HL-60 (cell line): ENCODE results near the gene SLC41A3.
A peak's percentile ranks its signal among the peaks of the same experiment; 100 is the strongest.

Experiments used
- DNase-seq, 2 experiments: peaks; one replicate each; pipeline ENCODE4 v3.0.0-alpha.2; 2010 to 2020; ENCODE audit warnings: low read depth in 1 of 2, low spot score in 1 of 2
- H3K27ac ChIP-seq: fragments of 250-450 bp; sonication (Bioruptor Pico); replicated peaks from 2 replicates; pipeline ENCODE4 v1.5.1; 2020; ENCODE audit warnings: mild to moderate bottlenecking, moderate library complexity
- H3K27me3 ChIP-seq: fragments of 250-450 bp; sonication (Bioruptor Pico); 2 replicates; pipeline ENCODE4 v1.5.1; 2021; ENCODE audit warnings: mild to moderate bottlenecking, moderate library complexity; ENCODE audit not compliant: insufficient read depth, poor library complexity, severe bottlenecking
- H3K4me3 ChIP-seq: replicated peaks from 2 replicates; pipeline ENCODE4 v1.5.1; 2011; ENCODE audit warnings: mild to moderate bottlenecking, control low read depth, low read length; ENCODE audit not compliant: insufficient read depth
- GABPA ChIP-seq: IDR thresholded peaks from 2 replicates; pipeline ENCODE4 v1.6.1; 2012; ENCODE audit warnings: low read depth
- POLR2AphosphoS5 ChIP-seq: IDR thresholded peaks from 2 replicates; pipeline ENCODE4 v1.6.1; 2012; ENCODE audit warnings: low read depth
- SPI1 ChIP-seq: IDR thresholded peaks from 2 replicates; pipeline ENCODE4 v1.6.1; 2012; ENCODE audit warnings: low read depth, mild to moderate bottlenecking, borderline replicate concordance
- TF ChIP-seq, protein P1 (sequence below): IDR thresholded peaks from one replicate; pipeline ENCODE4 v1.5.1; 2011; ENCODE audit warnings: low read length, control low read depth, inconsistent platforms; ENCODE audit not compliant: insufficient read depth
- TF ChIP-seq, protein P2 (sequence below): IDR thresholded peaks from 2 replicates; pipeline ENCODE4 v1.6.1; 2012; ENCODE audit warnings: low read depth; ENCODE audit not compliant: insufficient replicate concordance

Gene SLC41A3

DNA sequence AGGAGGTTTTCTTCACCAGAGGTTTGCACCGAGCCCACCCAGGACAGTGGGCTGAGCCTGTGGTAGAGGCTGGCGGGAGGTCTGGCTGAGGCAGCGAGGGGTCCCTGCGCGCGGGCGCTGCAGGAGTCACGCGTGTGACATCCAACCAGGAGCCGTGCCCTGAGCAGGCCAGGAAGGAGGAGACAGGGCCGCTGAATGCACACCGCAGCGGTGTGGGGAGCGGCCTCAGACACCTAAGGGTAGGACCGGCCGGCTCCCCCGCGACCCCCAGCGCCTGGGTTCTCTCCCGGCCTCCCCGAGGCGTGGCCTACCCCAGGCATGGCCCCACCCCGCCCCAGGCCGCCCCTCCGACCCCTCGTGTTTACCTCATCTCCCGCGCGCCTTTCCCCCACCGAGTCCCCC lies 412 bp downstream of the SLC41A3 start:
- peak in 1 of 2 experiments; percentile 39 for DNase-seq
- TF ChIP-seq GABPA (no peak), SPI1 (no peak), POLR2AphosphoS5 (no peak)
- TF ChIP-seq, protein P1, sequence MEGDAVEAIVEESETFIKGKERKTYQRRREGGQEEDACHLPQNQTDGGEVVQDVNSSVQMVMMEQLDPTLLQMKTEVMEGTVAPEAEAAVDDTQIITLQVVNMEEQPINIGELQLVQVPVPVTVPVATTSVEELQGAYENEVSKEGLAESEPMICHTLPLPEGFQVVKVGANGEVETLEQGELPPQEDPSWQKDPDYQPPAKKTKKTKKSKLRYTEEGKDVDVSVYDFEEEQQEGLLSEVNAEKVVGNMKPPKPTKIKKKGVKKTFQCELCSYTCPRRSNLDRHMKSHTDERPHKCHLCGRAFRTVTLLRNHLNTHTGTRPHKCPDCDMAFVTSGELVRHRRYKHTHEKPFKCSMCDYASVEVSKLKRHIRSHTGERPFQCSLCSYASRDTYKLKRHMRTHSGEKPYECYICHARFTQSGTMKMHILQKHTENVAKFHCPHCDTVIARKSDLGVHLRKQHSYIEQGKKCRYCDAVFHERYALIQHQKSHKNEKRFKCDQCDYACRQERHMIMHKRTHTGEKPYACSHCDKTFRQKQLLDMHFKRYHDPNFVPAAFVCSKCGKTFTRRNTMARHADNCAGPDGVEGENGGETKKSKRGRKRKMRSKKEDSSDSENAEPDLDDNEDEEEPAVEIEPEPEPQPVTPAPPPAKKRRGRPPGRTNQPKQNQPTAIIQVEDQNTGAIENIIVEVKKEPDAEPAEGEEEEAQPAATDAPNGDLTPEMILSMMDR = no peak
- TF ChIP-seq, protein P2, sequence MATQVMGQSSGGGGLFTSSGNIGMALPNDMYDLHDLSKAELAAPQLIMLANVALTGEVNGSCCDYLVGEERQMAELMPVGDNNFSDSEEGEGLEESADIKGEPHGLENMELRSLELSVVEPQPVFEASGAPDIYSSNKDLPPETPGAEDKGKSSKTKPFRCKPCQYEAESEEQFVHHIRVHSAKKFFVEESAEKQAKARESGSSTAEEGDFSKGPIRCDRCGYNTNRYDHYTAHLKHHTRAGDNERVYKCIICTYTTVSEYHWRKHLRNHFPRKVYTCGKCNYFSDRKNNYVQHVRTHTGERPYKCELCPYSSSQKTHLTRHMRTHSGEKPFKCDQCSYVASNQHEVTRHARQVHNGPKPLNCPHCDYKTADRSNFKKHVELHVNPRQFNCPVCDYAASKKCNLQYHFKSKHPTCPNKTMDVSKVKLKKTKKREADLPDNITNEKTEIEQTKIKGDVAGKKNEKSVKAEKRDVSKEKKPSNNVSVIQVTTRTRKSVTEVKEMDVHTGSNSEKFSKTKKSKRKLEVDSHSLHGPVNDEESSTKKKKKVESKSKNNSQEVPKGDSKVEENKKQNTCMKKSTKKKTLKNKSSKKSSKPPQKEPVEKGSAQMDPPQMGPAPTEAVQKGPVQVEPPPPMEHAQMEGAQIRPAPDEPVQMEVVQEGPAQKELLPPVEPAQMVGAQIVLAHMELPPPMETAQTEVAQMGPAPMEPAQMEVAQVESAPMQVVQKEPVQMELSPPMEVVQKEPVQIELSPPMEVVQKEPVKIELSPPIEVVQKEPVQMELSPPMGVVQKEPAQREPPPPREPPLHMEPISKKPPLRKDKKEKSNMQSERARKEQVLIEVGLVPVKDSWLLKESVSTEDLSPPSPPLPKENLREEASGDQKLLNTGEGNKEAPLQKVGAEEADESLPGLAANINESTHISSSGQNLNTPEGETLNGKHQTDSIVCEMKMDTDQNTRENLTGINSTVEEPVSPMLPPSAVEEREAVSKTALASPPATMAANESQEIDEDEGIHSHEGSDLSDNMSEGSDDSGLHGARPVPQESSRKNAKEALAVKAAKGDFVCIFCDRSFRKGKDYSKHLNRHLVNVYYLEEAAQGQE = no peak
- Histone ChIP-seq H3K4me3 (peak overlapping the region; percentile 71), H3K27me3 (no peaks in the 10 kb centered on the region), H3K27ac (peak overlapping the region; percentile 61)

DNA sequence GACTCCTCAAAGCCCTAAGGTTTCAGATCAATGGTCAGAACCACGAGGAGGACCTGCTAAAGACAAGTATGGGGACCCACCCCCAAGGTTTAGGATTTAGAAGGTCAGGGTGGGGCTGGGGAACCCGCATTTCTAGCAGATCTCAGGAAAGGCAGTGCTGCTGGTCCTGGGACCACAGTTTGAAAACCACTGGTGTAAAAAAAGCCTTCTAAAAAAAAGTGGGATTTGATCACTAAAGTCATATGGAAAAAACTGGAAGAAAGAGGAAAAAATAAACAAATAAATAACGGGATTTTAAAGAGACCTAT lies 832 bp downstream of the SLC41A3 start:
- Histone ChIP-seq H3K27ac (peak overlapping the region; percentile 61), H3K4me3 (peak overlapping the region; percentile 71), H3K27me3 (no peaks in the 10 kb centered on the region)
- DNase-seq = no peak
- TF ChIP-seq SPI1 (no peak), GABPA (no peak), POLR2AphosphoS5 (no peak)
- TF ChIP-seq, protein P1 = no peak
- TF ChIP-seq, protein P2 = no peak

DNA sequence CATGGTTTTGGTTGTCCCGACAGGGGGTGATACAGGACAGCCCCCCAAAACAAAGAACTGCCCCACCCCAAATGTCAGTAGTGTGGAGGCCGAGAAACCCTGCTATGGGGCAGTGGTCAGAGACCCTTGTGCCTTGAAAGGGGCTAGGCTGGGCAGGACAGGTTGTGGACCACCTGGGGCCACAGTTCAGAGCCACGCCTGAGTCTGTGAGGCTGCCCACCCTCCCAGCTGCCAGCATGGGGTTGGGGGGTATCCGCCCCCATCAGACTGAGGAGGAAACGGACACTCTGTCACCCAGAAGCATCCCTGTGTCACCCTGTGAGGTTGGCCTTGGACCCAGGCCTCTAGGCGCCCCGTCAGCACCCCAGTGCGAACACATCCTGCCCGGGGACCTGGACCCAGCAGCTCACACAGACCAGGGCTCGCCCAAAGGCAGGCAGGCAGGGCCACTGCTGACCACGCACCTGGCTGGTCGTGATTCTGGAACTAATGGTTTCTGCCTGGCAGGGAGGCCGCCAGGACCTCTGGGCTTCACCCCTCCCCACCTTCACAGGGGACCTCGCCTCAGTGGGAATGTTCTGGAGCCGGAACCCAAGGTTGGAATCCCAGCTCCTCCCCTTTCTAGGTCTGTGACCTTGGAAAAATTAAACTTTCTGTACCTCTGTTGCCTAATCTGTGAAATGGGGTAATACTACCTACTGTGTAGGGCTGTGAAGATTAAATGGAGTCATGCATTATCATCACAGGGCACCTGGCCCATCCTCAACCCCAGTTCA lies 1.4 kb downstream of the SLC41A3 start:
- Histone ChIP-seq H3K27me3 (no peaks in the 10 kb centered on the region), H3K27ac (no peak overlapping the region), H3K4me3 (peak overlapping the region; percentile 71; the same call in 1 of the 2 replicates)
- TF ChIP-seq SPI1 (no peak), POLR2AphosphoS5 (no peak), GABPA (no peak)
- TF ChIP-seq, protein P1 = no peak
- DNase-seq = no peak
